DND-41 (cell line): Measurements from ENCODE around the gene BTBD10.

Experiments used
- ATAC-seq: fragments of 200-7000 bp; cut with Tn5 transposase; 3 replicates; pipeline ENCODE4 v1.9.1; 2021; ENCODE audit warnings: low read depth; ENCODE audit not compliant: insufficient read depth
- DNase-seq: peaks from one replicate; pipeline ENCODE4 v3.0.0-alpha.2; 2020
- H2AFZ ChIP-seq: 2 replicates; pipeline ENCODE4 v1.6.0; 2012; ENCODE audit warnings: low read depth, low read length
- H3K27ac ChIP-seq: 2 replicates; pipeline ENCODE4 v1.5.1; 2012; ENCODE audit warnings: low read length, inconsistent platforms
- H3K27me3 ChIP-seq: fragments of 200-600 bp; sonication (generic); 2 replicates; pipeline ENCODE4 v1.6.0; 2012; ENCODE audit warnings: low read length, mild to moderate bottlenecking, inconsistent platforms; ENCODE audit not compliant: insufficient read depth, poor library complexity
- H3K36me3 ChIP-seq: 2 replicates; pipeline ENCODE4 v1.5.1; 2012; ENCODE audit warnings: low read length, inconsistent platforms; ENCODE audit not compliant: insufficient read depth
- H3K4me1 ChIP-seq: 2 replicates; pipeline ENCODE4 v1.5.1; 2012; ENCODE audit warnings: mild to moderate bottlenecking, low read length; ENCODE audit not compliant: insufficient read depth
- H3K4me2 ChIP-seq: 2 replicates; pipeline ENCODE4 v1.6.0; 2012; ENCODE audit warnings: mild to moderate bottlenecking, moderate library complexity, low read length, inconsistent platforms; ENCODE audit not compliant: insufficient read depth
- H3K4me3 ChIP-seq, 2 experiments: fragments of 200-600 bp in 1 of 2; shearing (Covaris generic) in 1 of 2; 2 replicates each; pipeline ENCODE4 v1.5.1; 2012 to 2016; ENCODE audit warnings: inconsistent platforms in 2 of 2, low read length in 2 of 2, mild to moderate bottlenecking in 2 of 2, low read depth in 1 of 2, moderate library complexity in 1 of 2
- H3K79me2 ChIP-seq: 2 replicates; pipeline ENCODE4 v1.6.0; 2012; ENCODE audit warnings: low read length, inconsistent platforms; ENCODE audit not compliant: insufficient read depth
- H3K9ac ChIP-seq: 2 replicates; pipeline ENCODE4 v1.6.0; 2012; ENCODE audit warnings: low read depth, mild to moderate bottlenecking, inconsistent platforms, low read length, moderate library complexity
- H3K9me3 ChIP-seq: 2 replicates; pipeline ENCODE4 v1.5.1; 2012; ENCODE audit warnings: low read length, moderate library complexity, mild to moderate bottlenecking, inconsistent platforms; ENCODE audit not compliant: insufficient read depth, severe bottlenecking
- H4K20me1 ChIP-seq: 2 replicates; pipeline ENCODE4 v1.6.0; 2012; ENCODE audit warnings: low read length; ENCODE audit not compliant: insufficient read depth
- CTCF ChIP-seq: IDR thresholded peaks from 2 replicates; pipeline ENCODE4 v1.5.1; 2012; ENCODE audit warnings: borderline replicate concordance, low read length, moderate library complexity, mild to moderate bottlenecking; ENCODE audit not compliant: poor library complexity, severe bottlenecking; ENCODE audit errors: extremely low read depth
- EZH2 ChIP-seq: IDR thresholded peaks from 3 replicates; pipeline ENCODE4 v1.6.1; 2012; ENCODE audit warnings: borderline replicate concordance, low read depth, mild to moderate bottlenecking, moderate library complexity, low read length, inconsistent platforms; ENCODE audit not compliant: severe bottlenecking

Gene BTBD10

DNA sequence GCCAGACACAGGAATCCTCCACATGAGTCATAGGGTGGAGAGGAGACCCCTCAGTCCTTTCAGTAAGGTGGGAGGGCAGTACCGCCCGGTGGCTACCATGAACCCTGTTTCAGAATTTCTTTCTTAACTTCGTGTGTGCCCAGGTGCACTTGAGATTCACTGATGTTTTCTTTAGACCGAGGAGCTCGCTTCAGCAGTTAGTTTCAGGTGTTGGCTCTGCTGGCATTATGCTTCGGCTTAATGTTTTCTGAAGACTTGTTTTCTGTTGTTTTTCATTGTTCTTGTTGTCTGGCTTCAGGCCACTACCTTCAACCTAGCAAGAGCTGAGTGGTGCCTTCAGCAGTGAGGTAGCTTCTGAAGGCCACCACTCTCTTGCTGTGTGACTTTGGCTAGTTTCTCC lies 114.0 kb downstream of the BTBD10 start:
- no peak overlapping the region for H3K4me3 ChIP-seq
- H2AFZ ChIP-seq: no peak overlapping the region
- no peak overlapping the region for H3K9ac ChIP-seq
- H4K20me1 ChIP-seq: peaks cover 30% of the 10 kb centered on the region
- DNase-seq (no peak), ATAC-seq (no peak)
- no peaks in the 10 kb centered on the region for H3K9me3 ChIP-seq
- no peaks in the 10 kb centered on the region for H3K27me3 ChIP-seq
- H3K4me1 ChIP-seq: no peaks in the 10 kb centered on the region
- H3K27ac ChIP-seq: no peak overlapping the region
- H3K4me2 ChIP-seq: no peak overlapping the region
- H3K36me3 ChIP-seq: peaks cover 3% of the 10 kb centered on the region; the same call in 1 of the 2 replicates
- TF ChIP-seq EZH2: no peak
- no peaks in the 10 kb centered on the region for H3K79me2 ChIP-seq

DNA sequence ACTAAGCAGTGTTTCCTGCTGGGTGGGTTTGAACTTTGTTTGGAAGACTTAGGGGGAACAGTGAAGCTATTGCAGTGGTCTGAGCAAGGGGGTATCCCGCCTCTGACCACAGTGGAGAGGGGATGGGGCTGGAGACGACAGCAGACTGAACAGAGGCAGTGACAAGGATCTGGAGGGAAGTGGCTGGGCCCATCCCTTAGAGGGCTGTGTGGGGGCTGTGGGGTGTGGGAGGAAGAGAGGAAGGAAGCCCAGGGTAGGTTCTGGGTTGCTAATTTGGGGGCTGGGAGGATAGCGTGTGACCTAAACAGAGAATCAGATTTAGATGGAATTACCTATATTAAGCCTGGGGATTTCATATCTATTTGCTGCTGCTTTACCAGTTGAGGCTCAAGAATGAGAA lies 114.7 kb downstream of the BTBD10 start:
- no peak for ATAC-seq
- H3K27me3 ChIP-seq: no peaks in the 10 kb centered on the region

DNA sequence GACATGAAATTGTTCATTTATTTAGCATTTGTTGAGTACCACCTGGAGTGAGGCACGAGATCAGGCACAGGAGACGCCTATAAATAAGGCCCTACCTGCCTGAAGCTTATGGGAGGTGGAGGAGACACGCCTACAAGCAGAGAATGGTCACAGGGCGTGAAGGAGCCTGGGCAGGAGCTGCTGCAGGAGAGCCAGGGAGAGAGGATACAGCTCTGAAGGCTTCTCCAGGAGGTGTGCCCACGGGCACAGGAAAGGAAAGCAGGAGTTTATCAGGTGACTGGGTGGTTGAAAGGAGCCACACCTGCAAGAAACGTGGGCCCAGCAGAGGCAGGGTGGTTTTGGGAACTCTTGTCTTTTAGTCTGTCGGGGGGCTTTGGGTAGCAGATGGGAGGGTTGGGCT lies 115.1 kb downstream of the BTBD10 start:
- Histone ChIP-seq H3K27me3 (no peaks in the 10 kb centered on the region), H3K9me3 (no peaks in the 10 kb centered on the region), H3K27ac (no peak overlapping the region), H2AFZ (no peak overlapping the region), H3K4me1 (no peaks in the 10 kb centered on the region), H3K4me3 (no peak overlapping the region), H3K79me2 (no peaks in the 10 kb centered on the region), H3K9ac (no peak overlapping the region), H3K36me3 (0 out of 2 replicates have a peak, but pooled peaks cover 3% of the 10 kb centered on the region), H3K4me2 (no peak overlapping the region), H4K20me1 (peaks cover 35% of the 10 kb centered on the region)
- TF ChIP-seq CTCF (no peak), EZH2 (no peak)
- ATAC-seq: no peak
- DNase-seq: no peak

More for the DNA sequence above, 114.7 kb downstream of the BTBD10 start:
- H4K20me1 ChIP-seq: peaks cover 35% of the 10 kb centered on the region
- no peak overlapping the region for H3K4me2 ChIP-seq
- H3K9me3 ChIP-seq: no peaks in the 10 kb centered on the region
- H3K4me3 ChIP-seq: no peak overlapping the region
- H3K79me2 ChIP-seq: no peaks in the 10 kb centered on the region
- TF ChIP-seq CTCF: no peak
- no peak for TF ChIP-seq EZH2
- 0 out of 2 replicates have a peak, but pooled peaks cover 3% of the 10 kb centered on the region for H3K36me3 ChIP-seq
- H3K27ac ChIP-seq: no peak overlapping the region
- DNase-seq: no peak
- no peak overlapping the region for H2AFZ ChIP-seq
- no peak overlapping the region for H3K9ac ChIP-seq
- H3K4me1 ChIP-seq: no peaks in the 10 kb centered on the region

GRCh38 chr11:13346470-13346869 lies 116.6 kb downstream of the BTBD10 start:
- 0 out of 2 replicates have a peak, but pooled peaks cover 3% of the 10 kb centered on the region for H3K36me3 ChIP-seq
- ATAC-seq: no peak
- peaks cover 42% of the 10 kb centered on the region for H4K20me1 ChIP-seq
- TF ChIP-seq CTCF (no peak), EZH2 (no peak)
- H3K4me3 ChIP-seq: no peak overlapping the region
- no peak for DNase-seq
- H3K27ac ChIP-seq: no peak overlapping the region
- no peak overlapping the region for H3K4me2 ChIP-seq
- H3K9me3 ChIP-seq: no peaks in the 10 kb centered on the region
- H2AFZ ChIP-seq: no peak overlapping the region
- no peaks in the 10 kb centered on the region for H3K79me2 ChIP-seq
- no peaks in the 10 kb centered on the region for H3K4me1 ChIP-seq
- H3K27me3 ChIP-seq: no peaks in the 10 kb centered on the region
- no peak overlapping the region for H3K9ac ChIP-seq
